Stimulated activated CD4-positive, alpha-beta T cell treated with anti-CD3 and anti-CD28 coated beads, Interleukin-2, amount 100 ng/mL, for 24 hours (primary cell): ENCODE data around the gene CGAS.
"Not testable (repeated sequence)": the region's sequence is repeated elsewhere in the genome, so short reads cannot be mapped to it uniquely, and the experiment has no call there.

Source experiments
- DNase-seq, 2 donors: peaks; one replicate each; pipeline ENCODE4 v3.0.0-alpha.2; 2020

Gene CGAS

GRCh38 chr6:73452107-73452461 is at the start of gene CGAS:
CGAS (minus strand) TSS chr6:73452297; CDS start chr6:73452181, 116 bp downstream.
- peak; percentile 79 to 85 for DNase-seq

DNA sequence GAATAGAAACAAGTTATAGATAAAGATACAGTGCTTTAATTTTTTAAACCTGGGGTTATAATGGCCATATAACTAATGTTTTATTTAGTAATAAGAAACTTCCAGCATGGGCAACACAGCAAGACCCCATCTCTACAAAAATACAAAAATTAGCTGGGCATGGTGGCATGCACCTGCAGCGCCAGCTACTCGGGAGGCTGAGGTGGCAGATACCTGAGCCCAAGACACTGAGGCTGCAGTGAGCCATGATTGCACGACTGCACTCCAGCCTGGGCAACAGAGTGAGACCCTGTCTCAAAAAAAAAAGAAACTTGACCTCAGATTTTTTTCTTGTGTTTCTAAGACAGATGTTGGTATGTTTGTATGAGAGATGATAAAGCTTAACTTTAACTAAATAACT is 45.8 kb upstream of the CGAS start:
- no peak for DNase-seq

- no peak for DNase-seq
Measured at GRCh38 chr6:73491377-73491776, 39.3 kb upstream of the CGAS start.

- DNase-seq = no peak
Measured at GRCh38 chr6:73487473-73487872, 35.4 kb upstream of the CGAS start.

DNA sequence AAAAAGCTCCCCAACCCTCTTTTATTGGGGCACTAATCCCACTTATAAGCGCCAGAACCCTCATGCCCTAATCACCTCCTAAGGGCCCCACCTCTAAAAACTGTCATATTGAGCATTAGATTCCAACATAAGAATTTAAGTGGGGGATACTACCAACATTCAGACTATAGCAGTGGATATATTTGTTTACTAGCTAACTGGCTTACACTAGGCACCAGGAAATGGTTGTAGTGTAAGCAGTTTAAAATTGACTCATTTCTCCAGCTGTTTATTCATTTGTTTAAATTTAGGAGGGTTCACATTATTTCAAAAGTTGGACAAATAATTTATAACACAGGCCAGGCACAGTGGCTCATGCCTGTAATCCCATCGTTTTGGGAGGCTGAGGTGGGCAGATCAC is 32.3 kb upstream of the CGAS start:
- DNase-seq = no peak

- DNase-seq = no peak
Measured at GRCh38 chr6:73481969-73482368, 29.9 kb upstream of the CGAS start.

GRCh38 chr6:73477407-73477806 is 25.3 kb upstream of the CGAS start:
- DNase-seq = no peak

DNA sequence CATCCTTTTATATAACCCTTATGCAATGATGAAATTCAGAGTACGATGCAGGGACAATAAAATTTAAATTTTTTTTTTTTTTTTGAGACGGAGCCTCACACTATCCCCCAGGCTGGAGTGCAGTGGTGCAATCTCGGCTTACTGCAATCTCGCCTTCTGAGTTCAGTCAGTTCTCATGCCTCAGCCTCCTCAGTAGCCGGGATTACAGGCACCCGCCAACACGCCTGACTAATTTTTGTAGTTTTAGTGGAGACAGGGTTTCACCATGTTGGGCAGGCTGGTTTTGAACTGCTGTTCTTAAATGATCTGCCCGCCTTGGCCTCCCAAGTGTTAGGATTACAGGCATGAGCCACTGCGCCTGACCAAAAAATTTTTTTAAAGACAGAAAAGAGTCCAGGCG is 24.6 kb upstream of the CGAS start:
- no peak for DNase-seq

DNA sequence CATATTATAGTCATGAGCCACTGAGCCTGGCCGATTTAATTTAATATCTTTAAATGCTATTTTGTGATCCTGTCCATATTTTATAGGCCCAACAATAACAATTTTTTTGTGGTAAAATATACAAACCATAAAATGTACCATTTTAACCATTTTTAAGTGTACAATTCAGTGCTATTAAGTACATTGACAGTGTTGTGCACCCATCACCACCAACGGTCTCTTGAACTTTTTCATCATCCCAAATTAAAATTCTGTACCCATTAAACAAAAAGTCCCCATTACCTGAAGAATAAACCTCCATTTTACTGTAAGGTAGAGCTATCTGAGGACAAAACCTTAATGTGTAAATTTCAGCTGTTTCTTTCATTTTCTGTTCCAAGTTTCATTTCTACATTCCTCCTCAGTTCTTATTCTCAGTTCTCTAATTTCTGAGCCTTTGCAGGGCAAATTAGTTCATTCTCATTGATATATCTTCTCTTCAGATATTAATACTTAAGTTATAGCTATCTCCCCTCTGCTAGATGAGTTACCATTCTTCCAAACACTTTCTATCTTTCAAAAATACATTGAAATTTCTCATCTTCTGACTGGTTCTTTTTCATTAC is 19.7 kb upstream of the CGAS start:
- no peak for DNase-seq

DNA sequence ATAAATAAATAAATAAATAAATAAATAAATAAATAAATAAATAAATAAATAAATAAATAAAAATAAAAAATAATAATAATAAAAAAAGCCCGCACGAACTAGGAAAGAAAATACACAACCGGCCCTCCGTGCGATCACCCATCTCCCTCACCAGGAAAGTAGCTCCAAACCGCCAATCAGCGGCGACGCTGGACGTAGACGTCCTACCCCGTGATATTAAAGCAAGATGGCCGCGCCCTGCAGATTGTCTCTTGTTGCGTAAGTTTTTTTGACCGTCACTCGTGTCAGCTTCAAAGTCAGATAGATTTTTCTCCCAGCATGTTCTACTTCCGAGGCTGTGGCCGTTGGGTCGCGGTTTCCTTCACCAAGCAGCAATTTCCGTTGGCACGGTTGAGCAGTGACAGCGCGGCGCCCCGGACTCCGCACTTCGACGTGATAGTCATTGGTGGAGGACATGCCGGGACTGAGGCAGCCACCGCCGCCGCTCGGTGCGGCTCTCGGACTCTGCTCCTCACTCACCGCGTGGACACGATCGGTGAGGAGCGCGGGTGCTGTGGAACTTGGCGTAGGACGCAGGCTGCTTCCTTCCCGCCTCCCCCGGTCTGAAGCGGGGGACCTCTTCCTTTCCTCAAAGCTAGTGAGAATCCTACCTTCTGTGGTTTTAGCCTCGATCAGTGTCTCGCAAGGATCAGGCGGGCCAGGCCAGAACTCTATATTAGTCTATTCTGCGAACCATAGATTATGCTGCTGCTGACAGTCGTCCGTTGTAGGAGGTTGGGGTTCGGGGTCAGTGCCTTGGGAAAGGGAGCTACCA is 9.6 kb upstream of the CGAS start, which contains the start of gene MTO1:
Gene MTO1, plus strand, starts transcription at position 201 of the 814 bp plus-strand sequence. Its CDS starts 118 bp downstream, at position 319.
- peak; percentile 83 to 84 for DNase-seq

DNA sequence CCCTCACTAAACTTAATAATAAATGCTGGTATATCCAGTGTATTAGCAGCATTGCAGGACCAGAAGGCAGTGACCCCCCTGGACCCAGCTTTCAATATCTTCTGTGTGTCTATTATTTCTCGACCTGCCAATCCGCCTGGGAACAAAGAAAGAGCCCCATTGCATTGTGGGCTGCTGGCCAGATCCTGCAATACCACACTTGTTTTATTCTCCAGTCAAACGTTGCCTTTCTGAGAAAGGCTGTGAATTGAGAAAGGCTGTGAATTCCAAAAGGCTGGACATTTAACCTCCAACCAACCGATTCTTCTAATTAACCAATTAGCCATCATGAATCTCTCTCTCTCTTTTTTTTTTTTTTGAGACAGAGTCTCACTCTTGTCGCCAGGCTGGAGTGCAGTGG is 8.0 kb upstream of the CGAS start:
- DNase-seq = no peak

DNA sequence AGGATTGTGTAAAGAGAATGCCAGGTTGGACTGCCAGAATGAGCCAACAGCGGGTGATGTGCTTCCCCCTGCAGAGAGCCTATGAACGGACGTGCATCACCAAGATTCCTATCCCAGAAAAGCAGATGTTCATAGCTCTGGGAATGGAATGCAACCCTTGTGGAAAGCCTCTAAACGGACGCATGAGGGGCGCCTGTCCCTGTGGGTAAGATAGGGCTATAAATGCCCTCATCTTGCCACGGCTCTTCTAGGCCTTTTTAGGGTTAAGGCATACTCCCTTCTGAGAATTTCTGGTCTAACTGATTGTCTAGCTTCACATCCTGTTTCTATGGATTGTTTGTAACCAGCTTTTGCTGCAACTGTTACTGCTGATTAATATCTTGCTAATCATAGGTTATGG is 7.4 kb upstream of the CGAS start:
- not testable (repeated sequence) for DNase-seq

DNA sequence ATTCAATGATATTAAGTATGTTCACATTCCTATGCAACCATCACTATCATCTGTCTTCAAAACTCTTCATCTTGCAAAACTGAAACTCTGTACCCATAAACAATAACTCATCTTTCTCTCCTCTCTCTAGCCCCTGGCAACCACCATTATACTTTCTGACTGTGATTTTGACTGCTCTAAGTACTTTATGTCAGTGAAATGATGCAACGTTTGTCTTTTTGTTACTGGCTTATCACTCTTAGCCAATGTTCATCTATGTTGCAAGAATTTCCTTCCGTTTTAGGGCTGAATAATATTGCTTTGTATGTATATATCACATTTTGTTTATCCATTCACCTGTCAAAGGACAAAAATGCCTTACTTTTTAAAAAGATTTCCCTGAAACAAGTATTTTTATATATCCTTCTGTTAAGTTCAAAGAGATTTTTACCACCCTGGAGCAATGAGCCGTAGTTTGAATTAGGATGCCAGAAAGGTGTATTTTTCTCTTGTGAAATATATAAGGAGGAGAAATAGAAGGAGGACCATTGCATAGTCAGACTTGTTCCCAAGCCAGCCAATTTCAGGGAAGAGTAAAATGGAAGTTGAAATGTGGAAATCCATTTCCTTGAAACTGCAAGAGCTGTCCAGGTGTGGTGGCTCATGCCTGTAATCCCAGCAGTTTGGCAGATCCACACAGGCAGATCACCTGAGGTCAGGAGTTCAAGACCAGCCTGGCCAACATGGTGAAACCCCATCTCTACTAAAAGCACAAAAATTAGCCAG is 4.0 kb upstream of the CGAS start:
- no peak for DNase-seq

DNA sequence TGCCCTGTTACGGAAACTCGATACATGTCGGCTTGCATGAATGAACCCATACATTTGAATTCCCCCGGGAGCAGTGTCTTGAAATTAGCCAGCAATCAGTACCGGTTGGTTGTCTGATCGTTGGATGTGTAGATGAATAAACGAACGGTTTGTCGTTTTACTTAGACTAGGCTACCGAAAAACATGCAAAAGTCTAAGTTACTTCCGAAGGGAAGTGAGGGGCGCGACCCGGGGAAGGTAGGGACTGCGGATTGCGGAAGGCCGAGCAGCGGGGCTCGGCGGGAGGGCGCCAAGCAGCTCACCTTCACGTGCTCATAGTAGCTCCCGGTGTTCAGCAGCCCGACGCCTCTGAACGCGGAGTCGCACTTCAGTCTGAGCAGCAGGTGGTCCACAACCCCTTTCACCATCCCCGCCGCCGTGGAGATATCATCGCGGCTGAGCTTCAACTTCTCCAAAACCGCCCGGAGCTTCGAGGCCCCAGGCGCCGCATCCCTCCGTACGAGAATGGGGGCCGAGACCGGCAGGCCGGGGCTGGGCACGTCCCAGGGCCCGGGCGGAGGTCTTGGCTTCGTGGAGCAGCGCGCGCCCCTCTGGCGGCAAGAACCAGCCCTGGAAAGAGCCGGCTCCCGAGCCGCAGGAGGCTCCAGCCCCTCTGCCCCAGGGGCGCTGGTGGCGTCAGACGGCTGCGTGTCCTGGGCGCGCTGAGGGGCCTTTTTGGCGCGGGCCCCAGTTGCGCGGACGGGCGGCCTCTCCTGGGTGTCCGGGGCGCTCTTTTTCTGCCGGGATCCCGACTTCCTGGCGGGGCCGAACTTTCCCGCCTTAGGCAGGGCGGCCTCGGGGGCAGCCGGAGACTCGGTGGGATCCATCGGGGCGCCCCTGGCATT is 632 bp downstream of the CGAS start:
- peak; percentile 52 to 63 for DNase-seq

GRCh38 chr6:73443555-73443954 is 8.5 kb downstream of the CGAS start:
- DNase-seq = no peak

DNA sequence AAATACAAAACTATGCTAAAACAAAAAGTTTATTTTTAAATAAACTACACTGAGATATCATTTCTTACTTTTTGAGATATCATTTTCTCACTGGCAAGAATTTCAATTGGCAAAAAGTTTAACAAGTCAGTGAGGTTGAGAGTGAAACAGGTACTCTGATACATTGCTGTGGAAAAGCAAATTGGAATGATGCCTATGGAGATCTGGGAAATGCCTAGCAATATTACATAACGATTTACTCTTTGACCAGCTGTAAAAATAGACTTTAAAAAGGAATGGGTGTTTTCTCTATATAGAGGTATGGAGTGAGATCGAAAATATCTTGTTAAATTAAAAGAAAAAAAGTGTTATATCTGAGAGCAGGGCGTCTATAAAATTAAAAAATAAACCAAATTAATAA is 16.9 kb downstream of the CGAS start:
- DNase-seq = no peak

GRCh38 chr6:73421534-73421933 is 30.6 kb downstream of the CGAS start:
- DNase-seq = no peak

DNA sequence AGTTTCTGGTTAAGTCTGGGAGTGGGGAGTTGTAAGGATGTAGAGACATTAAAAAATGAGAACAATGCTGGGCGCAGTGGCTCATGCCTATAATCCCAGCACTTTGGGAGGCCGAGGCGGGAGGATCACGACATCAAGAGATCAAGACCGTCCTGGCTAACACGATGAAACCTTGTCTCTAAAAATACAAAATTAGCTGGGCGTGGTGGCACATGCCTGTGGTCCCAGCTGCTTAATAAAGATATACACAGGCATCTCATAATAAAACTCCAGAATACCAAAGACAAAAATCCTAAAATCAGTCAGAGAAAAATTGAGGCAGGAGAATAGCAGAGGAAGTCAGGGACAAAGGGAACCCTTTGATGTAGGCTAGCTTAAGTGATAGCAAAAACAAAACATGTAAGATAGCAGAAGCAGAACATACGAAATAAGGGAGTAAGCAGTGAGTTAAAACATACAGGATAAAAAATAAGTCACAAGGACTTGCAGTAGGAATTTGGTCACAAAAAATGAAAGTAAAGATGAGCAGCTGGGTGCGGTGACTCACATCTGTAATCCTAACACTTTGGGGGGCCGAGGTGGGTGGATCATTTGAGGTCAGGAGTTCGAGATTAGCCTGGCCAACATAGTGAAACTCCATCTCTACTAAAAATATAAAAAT is 33.9 kb downstream of the CGAS start:
- no peak for DNase-seq

DNA sequence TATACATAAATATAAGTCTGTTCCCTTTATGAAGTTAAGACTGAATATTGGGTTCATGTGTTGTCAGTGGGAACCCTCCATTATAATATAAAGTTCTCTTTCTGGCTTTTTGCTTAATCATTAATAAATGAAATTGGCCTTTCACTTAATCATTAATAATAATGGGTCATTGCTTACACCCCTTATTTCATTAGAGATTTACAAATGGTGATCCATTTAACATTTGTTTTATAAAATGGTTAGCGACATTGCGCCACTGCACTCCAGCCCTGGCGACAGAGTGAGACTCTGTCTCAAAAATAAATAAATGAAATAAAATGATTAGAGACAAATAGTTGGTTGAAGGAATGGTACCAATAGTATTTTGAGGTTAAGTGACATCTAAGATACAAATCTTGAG is 39.0 kb downstream of the CGAS start:
- no peak for DNase-seq

- DNase-seq = no peak
Measured at GRCh38 chr6:73409395-73409794, 42.7 kb downstream of the CGAS start.

- DNase-seq = no peak
Measured at GRCh38 chr6:73400656-73401055, 51.4 kb downstream of the CGAS start.

DNA sequence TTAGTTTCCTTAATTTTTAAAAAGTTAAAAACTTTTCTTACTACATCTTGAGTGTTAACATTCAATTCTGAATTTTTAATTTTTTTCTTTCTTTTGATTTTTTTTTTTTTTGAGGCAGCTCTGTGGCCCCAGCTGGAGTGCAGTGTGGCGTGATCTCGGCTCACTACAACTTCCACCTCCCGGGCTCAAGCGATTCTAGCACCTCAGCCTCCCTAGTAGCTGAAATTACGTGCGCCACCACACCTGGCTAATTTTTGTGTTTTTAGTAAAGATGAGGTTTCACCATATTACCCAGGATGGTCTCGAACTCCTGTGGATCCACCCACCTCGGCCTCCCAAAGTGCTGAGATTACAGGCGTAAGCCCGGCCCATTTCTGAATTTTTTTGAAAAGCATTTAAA is 56.2 kb downstream of the CGAS start:
- DNase-seq = no peak
